ENCODE data around the gene SLC13A2. TPM values are rescaled to one million over a fixed set of nuclear protein-coding genes. Genes with fewer than 3 reads are reported as not detected.

The SLC13A2 gene
- total and polyA plus RNA-seq, 2 experiments from 2014 or later, result not detected

DNA sequence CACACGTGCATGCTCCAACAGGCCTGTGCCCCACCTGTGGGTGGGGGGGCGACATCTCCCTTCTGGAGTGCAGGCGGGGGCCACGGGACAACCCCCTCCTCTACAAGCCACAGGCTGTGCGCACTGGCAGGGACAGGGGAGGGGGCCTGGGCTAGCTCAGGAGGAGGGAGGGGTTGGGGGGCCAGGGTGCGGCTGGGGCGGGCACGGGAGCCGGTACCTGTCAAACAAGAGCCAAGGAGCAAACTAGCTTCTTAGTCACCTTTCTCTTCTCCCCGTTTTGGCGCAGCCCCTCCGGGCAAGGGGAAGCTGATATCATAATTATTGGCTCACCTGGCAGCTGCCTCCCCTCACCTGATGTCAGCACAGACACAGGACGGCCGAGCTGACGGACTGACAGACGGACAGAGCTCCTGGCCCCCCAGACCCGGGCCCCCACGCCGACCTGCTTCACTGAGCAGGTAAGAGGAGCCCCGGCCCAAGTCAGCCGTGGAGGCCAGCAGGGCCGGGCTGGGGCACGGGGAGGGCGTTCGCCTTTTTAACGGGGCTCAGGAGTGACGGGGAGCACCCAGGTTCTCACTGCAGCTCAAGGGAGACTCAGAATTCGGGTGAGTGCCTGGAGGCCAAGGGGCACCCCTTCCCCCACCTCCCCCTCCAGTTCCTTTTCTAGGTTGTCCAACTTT, 32.7 kb downstream of the SLC13A2 start, which contains the start of gene FOXN1:
FOXN1 (plus strand) TSS at position 363 of the 680 bp plus-strand sequence. CDS start 17,622 bp downstream, outside the sequence.
- no peaks in the 10 kb centered on the region for H3K79me2 ChIP-seq (replicated peaks; ENCODE audit: insufficient read depth)
- Mint-ChIP-seq H3K27ac (no peak within 1 kb of the TSS), H3K36me3 (ENCODE audit: low read depth) (no peaks in the 10 kb centered on the region), H3K4me1 (peaks cover 24% of the 10 kb centered on the region), H3K9me3 (no peaks in the 10 kb centered on the region), H3K4me3 (no peak within 1 kb of the TSS; the same call in 2 of the 3 replicates), H3K27me3 (ENCODE audit: insufficient read depth, low read depth, poor library complexity) (peaks cover 7% of the 10 kb centered on the region)
- no peak within 1 kb of the TSS for H3K4me3 ChIP-seq
- H3K27me3 ChIP-seq (ENCODE audit: insufficient read depth), result 0 out of 2 replicates have a peak, but pooled peaks cover 6% of the 10 kb centered on the region
- peaks cover 15% of the 10 kb centered on the region; the same call in 1 of the 2 replicates for H3K4me1 ChIP-seq (ENCODE audit: insufficient read depth)
- H3K9me2 ChIP-seq (ENCODE audit: insufficient read depth), result no peaks in the 10 kb centered on the region
- no peak within 1 kb of the TSS for H3K27ac ChIP-seq (ENCODE audit: low read depth)
- H3K4me2 ChIP-seq, result no peak within 1 kb of the TSS
- DNase-seq (ENCODE audit: low spot score) (no peak), ATAC-seq (no peak)
- H2AFZ ChIP-seq, result 0 out of 2 replicates have a peak within 1 kb of the TSS, but pooled peaks have one; percentile 99
- H3K36me3 ChIP-seq (ENCODE audit: insufficient read depth), result no peaks in the 10 kb centered on the region
- no peaks in the 10 kb centered on the region for H3F3A ChIP-seq (replicated peaks; ENCODE audit: low read depth)
- H4K20me1 ChIP-seq (replicated peaks; ENCODE audit: insufficient read depth), result no peaks in the 10 kb centered on the region
- TF ChIP-seq ZNF331 (CRISPR knock-in tag; IDR thresholded peaks at IDR 0.05; ENCODE audit: low read depth) (no peak), EZH2 (IDR thresholded peaks at IDR 0.05; ENCODE audit: low read depth, unreplicated experiment) (no peak), ZNF114 (CRISPR knock-in tag; IDR thresholded peaks at IDR 0.05) (no peak), STAT1 (IDR thresholded peaks at IDR 0.05; ENCODE audit: unreplicated experiment) (no peak), NANOG (IDR thresholded peaks at IDR 0.05; ENCODE audit: borderline replicate concordance) (no peak), POLR2AphosphoS5 (IDR thresholded peaks at IDR 0.05; ENCODE audit: low read depth) (no peak), JUNB (IDR thresholded peaks at IDR 0.05; ENCODE audit: unreplicated experiment) (no peak), EZH2phosphoT487 (IDR thresholded peaks at IDR 0.05; ENCODE audit: unreplicated experiment) (no peak), CREB1 (CRISPR knock-in tag; IDR thresholded peaks at IDR 0.05; ENCODE audit: low read depth) (no peak)
- TF ChIP-seq, protein P1, sequence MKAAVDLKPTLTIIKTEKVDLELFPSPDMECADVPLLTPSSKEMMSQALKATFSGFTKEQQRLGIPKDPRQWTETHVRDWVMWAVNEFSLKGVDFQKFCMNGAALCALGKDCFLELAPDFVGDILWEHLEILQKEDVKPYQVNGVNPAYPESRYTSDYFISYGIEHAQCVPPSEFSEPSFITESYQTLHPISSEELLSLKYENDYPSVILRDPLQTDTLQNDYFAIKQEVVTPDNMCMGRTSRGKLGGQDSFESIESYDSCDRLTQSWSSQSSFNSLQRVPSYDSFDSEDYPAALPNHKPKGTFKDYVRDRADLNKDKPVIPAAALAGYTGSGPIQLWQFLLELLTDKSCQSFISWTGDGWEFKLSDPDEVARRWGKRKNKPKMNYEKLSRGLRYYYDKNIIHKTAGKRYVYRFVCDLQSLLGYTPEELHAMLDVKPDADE (IDR thresholded peaks at IDR 0.05), result no peak
- TF ChIP-seq, protein P2, sequence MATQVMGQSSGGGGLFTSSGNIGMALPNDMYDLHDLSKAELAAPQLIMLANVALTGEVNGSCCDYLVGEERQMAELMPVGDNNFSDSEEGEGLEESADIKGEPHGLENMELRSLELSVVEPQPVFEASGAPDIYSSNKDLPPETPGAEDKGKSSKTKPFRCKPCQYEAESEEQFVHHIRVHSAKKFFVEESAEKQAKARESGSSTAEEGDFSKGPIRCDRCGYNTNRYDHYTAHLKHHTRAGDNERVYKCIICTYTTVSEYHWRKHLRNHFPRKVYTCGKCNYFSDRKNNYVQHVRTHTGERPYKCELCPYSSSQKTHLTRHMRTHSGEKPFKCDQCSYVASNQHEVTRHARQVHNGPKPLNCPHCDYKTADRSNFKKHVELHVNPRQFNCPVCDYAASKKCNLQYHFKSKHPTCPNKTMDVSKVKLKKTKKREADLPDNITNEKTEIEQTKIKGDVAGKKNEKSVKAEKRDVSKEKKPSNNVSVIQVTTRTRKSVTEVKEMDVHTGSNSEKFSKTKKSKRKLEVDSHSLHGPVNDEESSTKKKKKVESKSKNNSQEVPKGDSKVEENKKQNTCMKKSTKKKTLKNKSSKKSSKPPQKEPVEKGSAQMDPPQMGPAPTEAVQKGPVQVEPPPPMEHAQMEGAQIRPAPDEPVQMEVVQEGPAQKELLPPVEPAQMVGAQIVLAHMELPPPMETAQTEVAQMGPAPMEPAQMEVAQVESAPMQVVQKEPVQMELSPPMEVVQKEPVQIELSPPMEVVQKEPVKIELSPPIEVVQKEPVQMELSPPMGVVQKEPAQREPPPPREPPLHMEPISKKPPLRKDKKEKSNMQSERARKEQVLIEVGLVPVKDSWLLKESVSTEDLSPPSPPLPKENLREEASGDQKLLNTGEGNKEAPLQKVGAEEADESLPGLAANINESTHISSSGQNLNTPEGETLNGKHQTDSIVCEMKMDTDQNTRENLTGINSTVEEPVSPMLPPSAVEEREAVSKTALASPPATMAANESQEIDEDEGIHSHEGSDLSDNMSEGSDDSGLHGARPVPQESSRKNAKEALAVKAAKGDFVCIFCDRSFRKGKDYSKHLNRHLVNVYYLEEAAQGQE (IDR thresholded peaks at IDR 0.05; ENCODE audit: unreplicated experiment), result no peak
- TF ChIP-seq, protein P3, sequence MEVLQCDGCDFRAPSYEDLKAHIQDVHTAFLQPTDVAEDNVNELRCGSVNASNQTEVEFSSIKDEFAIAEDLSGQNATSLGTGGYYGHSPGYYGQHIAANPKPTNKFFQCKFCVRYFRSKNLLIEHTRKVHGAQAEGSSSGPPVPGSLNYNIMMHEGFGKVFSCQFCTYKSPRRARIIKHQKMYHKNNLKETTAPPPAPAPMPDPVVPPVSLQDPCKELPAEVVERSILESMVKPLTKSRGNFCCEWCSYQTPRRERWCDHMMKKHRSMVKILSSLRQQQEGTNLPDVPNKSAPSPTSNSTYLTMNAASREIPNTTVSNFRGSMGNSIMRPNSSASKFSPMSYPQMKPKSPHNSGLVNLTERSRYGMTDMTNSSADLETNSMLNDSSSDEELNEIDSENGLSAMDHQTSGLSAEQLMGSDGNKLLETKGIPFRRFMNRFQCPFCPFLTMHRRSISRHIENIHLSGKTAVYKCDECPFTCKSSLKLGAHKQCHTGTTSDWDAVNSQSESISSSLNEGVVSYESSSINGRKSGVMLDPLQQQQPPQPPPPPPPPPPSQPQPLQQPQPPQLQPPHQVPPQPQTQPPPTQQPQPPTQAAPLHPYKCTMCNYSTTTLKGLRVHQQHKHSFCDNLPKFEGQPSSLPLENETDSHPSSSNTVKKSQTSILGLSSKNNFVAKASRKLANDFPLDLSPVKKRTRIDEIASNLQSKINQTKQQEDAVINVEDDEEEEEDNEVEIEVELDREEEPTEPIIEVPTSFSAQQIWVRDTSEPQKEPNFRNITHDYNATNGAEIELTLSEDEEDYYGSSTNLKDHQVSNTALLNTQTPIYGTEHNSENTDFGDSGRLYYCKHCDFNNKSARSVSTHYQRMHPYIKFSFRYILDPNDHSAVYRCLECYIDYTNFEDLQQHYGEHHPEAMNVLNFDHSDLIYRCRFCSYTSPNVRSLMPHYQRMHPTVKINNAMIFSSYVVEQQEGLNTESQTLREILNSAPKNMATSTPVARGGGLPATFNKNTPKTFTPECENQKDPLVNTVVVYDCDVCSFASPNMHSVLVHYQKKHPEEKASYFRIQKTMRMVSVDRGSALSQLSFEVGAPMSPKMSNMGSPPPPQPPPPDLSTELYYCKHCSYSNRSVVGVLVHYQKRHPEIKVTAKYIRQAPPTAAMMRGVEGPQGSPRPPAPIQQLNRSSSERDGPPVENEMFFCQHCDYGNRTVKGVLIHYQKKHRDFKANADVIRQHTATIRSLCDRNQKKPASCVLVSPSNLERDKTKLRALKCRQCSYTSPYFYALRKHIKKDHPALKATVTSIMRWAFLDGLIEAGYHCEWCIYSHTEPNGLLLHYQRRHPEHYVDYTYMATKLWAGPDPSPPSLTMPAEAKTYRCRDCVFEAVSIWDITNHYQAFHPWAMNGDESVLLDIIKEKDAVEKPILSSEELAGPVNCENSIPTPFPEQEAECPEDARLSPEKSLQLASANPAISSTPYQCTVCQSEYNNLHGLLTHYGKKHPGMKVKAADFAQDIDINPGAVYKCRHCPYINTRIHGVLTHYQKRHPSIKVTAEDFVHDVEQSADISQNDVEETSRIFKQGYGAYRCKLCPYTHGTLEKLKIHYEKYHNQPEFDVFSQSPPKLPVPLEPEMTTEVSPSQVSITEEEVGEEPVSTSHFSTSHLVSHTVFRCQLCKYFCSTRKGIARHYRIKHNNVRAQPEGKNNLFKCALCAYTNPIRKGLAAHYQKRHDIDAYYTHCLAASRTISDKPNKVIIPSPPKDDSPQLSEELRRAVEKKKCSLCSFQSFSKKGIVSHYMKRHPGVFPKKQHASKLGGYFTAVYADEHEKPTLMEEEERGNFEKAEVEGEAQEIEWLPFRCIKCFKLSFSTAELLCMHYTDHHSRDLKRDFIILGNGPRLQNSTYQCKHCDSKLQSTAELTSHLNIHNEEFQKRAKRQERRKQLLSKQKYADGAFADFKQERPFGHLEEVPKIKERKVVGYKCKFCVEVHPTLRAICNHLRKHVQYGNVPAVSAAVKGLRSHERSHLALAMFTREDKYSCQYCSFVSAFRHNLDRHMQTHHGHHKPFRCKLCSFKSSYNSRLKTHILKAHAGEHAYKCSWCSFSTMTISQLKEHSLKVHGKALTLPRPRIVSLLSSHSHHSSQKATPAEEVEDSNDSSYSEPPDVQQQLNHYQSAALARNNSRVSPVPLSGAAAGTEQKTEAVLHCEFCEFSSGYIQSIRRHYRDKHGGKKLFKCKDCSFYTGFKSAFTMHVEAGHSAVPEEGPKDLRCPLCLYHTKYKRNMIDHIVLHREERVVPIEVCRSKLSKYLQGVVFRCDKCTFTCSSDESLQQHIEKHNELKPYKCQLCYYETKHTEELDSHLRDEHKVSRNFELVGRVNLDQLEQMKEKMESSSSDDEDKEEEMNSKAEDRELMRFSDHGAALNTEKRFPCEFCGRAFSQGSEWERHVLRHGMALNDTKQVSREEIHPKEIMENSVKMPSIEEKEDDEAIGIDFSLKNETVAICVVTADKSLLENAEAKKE (CRISPR knock-in tag; IDR thresholded peaks at IDR 0.05), result no peak
- TF ChIP-seq, protein P4, sequence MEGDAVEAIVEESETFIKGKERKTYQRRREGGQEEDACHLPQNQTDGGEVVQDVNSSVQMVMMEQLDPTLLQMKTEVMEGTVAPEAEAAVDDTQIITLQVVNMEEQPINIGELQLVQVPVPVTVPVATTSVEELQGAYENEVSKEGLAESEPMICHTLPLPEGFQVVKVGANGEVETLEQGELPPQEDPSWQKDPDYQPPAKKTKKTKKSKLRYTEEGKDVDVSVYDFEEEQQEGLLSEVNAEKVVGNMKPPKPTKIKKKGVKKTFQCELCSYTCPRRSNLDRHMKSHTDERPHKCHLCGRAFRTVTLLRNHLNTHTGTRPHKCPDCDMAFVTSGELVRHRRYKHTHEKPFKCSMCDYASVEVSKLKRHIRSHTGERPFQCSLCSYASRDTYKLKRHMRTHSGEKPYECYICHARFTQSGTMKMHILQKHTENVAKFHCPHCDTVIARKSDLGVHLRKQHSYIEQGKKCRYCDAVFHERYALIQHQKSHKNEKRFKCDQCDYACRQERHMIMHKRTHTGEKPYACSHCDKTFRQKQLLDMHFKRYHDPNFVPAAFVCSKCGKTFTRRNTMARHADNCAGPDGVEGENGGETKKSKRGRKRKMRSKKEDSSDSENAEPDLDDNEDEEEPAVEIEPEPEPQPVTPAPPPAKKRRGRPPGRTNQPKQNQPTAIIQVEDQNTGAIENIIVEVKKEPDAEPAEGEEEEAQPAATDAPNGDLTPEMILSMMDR (conservative IDR thresholded peaks at IDR 0.05; ENCODE audit: low read depth in 2 of 2), result no peak

Data from GM23338 (cell line).